SK-N-SH (cell line): ENCODE measurements around the gene HOXC11. TPM values are rescaled to one million over a fixed set of nuclear protein-coding genes. Genes with fewer than 3 reads are reported as not detected.

Experiments used
- CTCF ChIA-PET: fragments of 300-600, 350-600 bp; formaldehyde crosslinking; extraction: SDS; loops from one replicate; lab custom pipeline; 2021; lab: Yijun Ruan, JAX
- POLR2A ChIA-PET: fragments of 350-600 bp; sonication (Branson Sonifier 250); formaldehyde crosslinking; extraction: SDS; loops from one replicate; lab custom pipeline; 2020; ENCODE audit warnings: antibody characterized with exemption, inconsistent platforms; lab: Yijun Ruan, JAX
- DNase-seq: peaks from one replicate; pipeline ENCODE4 v3.0.0; 2012
- H2AFZ ChIP-seq: fragments of 200-600 bp; sonication (generic); 2 replicates; pipeline ENCODE4 v1.8.1; 2016; ENCODE audit warnings: antibody characterized with exemption, mild to moderate bottlenecking, low read depth
- H3F3A ChIP-seq: fragments of 200-600 bp; sonication (generic); replicated peaks from 2 replicates; pipeline ENCODE3; 2016; ENCODE audit warnings: antibody characterized with exemption, mild to moderate bottlenecking; ENCODE audit not compliant: insufficient read depth
- H3K27ac ChIP-seq, 2 experiments: fragments of 200-500 bp in 1 of 2; fragments of 200-600 bp in 1 of 2; sonication (Bioruptor generic) in 1 of 2; sonication (generic), shearing (Covaris generic) in 1 of 2; 2 replicates each; pipeline versions ENCODE4 v1.5.1 to v1.6.1; 2014 to 2016; ENCODE audit warnings: low read depth in 2 of 2, inconsistent platforms in 1 of 2, low read length in 1 of 2, mild to moderate bottlenecking in 1 of 2, mixed read lengths in 1 of 2
- H3K27me3 ChIP-seq: fragments of 200-600 bp; sonication (generic), shearing (Covaris generic); 2 replicates; pipeline ENCODE4 v1.6.1; 2016; ENCODE audit warnings: mixed run types; ENCODE audit not compliant: insufficient read depth
- H3K36me3 ChIP-seq, 2 experiments: fragments of 200-500 bp in 1 of 2; fragments of 200-600 bp in 1 of 2; sonication (Bioruptor generic) in 1 of 2; sonication (generic) in 1 of 2; replicated peaks in 1 of 2; 2 replicates each; pipeline versions ENCODE3 to v1.5.1; 2014 to 2016; ENCODE audit warnings: low read length in 1 of 2, mild to moderate bottlenecking in 1 of 2; ENCODE audit not compliant: insufficient read depth in 2 of 2, control insufficient read depth in 1 of 2
- H3K4me1 ChIP-seq, 2 experiments: fragments of 200-500 bp in 1 of 2; fragments of 200-600 bp in 1 of 2; sonication (Bioruptor generic) in 1 of 2; sonication (generic), shearing (Covaris generic) in 1 of 2; 2 replicates each; pipeline versions ENCODE4 v1.5.1 to v1.6.1; 2014 to 2016; ENCODE audit warnings: low read depth in 1 of 2, low read length in 1 of 2, mixed run types in 1 of 2; ENCODE audit not compliant: insufficient read depth in 2 of 2, control insufficient read depth in 1 of 2
- H3K4me2 ChIP-seq: fragments of 200-600 bp; sonication (generic), shearing (Covaris generic); 2 replicates; pipeline ENCODE4 v1.6.1; 2017; ENCODE audit warnings: mixed run types
- H3K4me3 ChIP-seq, 2 experiments: fragments of 200-500 bp in 1 of 2; fragments of 200-600 bp in 1 of 2; sonication (Bioruptor generic) in 1 of 2; sonication (generic), shearing (Covaris generic) in 1 of 2; 2 replicates each; pipeline versions ENCODE4 v1.5.1 to v1.8.1; 2014 to 2016; ENCODE audit warnings: low read depth in 2 of 2, inconsistent platforms in 1 of 2, low read length in 1 of 2, mild to moderate bottlenecking in 1 of 2, mixed read lengths in 1 of 2, moderate library complexity in 1 of 2
- H3K79me2 ChIP-seq: fragments of 200-600 bp; sonication (generic); 2 replicates; pipeline ENCODE4 v1.8.1; 2017; ENCODE audit warnings: mild to moderate bottlenecking; ENCODE audit not compliant: insufficient read depth
- H3K9ac ChIP-seq: fragments of 200-600 bp; sonication (generic); 2 replicates; pipeline ENCODE4 v1.6.1; 2017; ENCODE audit warnings: mixed run types
- H3K9me2 ChIP-seq: fragments of 200-600 bp; sonication (generic); 2 replicates; pipeline ENCODE4 v1.6.1; 2017; ENCODE audit warnings: mixed run types
- H3K9me3 ChIP-seq: fragments of 200-600 bp; sonication (generic); 2 replicates; pipeline ENCODE4 v1.6.1; 2017; ENCODE audit warnings: mixed run types, mild to moderate bottlenecking, moderate library complexity
- H4K20me1 ChIP-seq: fragments of 200-600 bp; sonication (generic); 2 replicates; pipeline ENCODE4 v1.6.1; 2017; ENCODE audit warnings: mild to moderate bottlenecking, mixed run types; ENCODE audit not compliant: insufficient read depth
- CHD2 ChIP-seq: fragments of 150-350 bp; IDR thresholded peaks from 2 replicates; pipeline ENCODE4 v1.6.1; 2018; ENCODE audit warnings: low read length; ENCODE audit not compliant: partially characterized antibody
- ELF1 ChIP-seq: IDR thresholded peaks from 2 replicates; pipeline ENCODE4 v1.4.0; 2012
- EP300 ChIP-seq, 2 experiments: IDR thresholded peaks; 2 replicates each; pipeline versions ENCODE4 v1.4.0 to v1.6.1; 2012; ENCODE audit warnings: borderline replicate concordance in 1 of 2, low read depth in 1 of 2, low read length in 1 of 2
- FOXJ3 ChIP-seq: sonication (generic); formaldehyde crosslinking; IDR thresholded peaks from 2 replicates; pipeline ENCODE4 v1.5.1; 2020; ENCODE audit warnings: mild to moderate bottlenecking, missing genetic modification reagents
- JUND ChIP-seq: IDR thresholded peaks from 2 replicates; pipeline ENCODE4 v1.4.0; 2012
- NRF1 ChIP-seq: IDR thresholded peaks from 2 replicates; pipeline ENCODE4 v1.6.1; 2012; ENCODE audit warnings: low read depth, mild to moderate bottlenecking, low read length
- RCOR1 ChIP-seq: fragments of 150-350 bp; IDR thresholded peaks from 2 replicates; pipeline ENCODE4 v1.6.1; 2017; ENCODE audit warnings: antibody characterized with exemption, low read length
- RFX5 ChIP-seq: IDR thresholded peaks from 2 replicates; pipeline ENCODE4 v1.6.1; 2012; ENCODE audit warnings: mild to moderate bottlenecking, improper control_type of control experiment, low read length
- SMC3 ChIP-seq: IDR thresholded peaks from 2 replicates; pipeline ENCODE4 v1.6.1; 2012; ENCODE audit warnings: low read depth, low read length, improper control_type of control experiment
- TAF1 ChIP-seq: IDR thresholded peaks from 2 replicates; pipeline ENCODE4 v1.6.1; 2012; ENCODE audit warnings: low read depth, mild to moderate bottlenecking, low read length, moderate library complexity, borderline replicate concordance
- YY1 ChIP-seq: IDR thresholded peaks from 2 replicates; pipeline ENCODE4 v1.4.0; 2012; ENCODE audit warnings: low read depth, mild to moderate bottlenecking
- WGBS: methylation state at CpG from one replicate; pipeline ENCODE4 v1.1.6; 2017; ENCODE audit warnings: low lambda C conversion rate; 5-methylcytosine and 5-hydroxymethylcytosine counted together
- polyA plus RNA-seq, 3 experiments: library from polyadenylated mRNA; depleted of rRNA; stranded (reverse); fragments of >200 nt; gene quantifications; 2 replicates each; pipeline ENCODE4 v1.2.3, GENCODE V29; 2012
- TF ChIP-seq, protein P1 (sequence below): IDR thresholded peaks from 2 replicates; pipeline ENCODE4; 2012
- TF ChIP-seq, protein P2 (sequence below): IDR thresholded peaks from 2 replicates; pipeline ENCODE4 v1.4.0; 2012; ENCODE audit warnings: low read depth, borderline replicate concordance
- TF ChIP-seq, protein P3 (sequence below): fragments of 150-350 bp; IDR thresholded peaks from 2 replicates; pipeline ENCODE4 v1.6.1; 2016; ENCODE audit warnings: mild to moderate bottlenecking, low read depth, low read length

The HOXC11 gene
- polyA plus RNA-seq, 1 of the 3 experiments (the other 2 are of a cell fraction), result not detected

DNA sequence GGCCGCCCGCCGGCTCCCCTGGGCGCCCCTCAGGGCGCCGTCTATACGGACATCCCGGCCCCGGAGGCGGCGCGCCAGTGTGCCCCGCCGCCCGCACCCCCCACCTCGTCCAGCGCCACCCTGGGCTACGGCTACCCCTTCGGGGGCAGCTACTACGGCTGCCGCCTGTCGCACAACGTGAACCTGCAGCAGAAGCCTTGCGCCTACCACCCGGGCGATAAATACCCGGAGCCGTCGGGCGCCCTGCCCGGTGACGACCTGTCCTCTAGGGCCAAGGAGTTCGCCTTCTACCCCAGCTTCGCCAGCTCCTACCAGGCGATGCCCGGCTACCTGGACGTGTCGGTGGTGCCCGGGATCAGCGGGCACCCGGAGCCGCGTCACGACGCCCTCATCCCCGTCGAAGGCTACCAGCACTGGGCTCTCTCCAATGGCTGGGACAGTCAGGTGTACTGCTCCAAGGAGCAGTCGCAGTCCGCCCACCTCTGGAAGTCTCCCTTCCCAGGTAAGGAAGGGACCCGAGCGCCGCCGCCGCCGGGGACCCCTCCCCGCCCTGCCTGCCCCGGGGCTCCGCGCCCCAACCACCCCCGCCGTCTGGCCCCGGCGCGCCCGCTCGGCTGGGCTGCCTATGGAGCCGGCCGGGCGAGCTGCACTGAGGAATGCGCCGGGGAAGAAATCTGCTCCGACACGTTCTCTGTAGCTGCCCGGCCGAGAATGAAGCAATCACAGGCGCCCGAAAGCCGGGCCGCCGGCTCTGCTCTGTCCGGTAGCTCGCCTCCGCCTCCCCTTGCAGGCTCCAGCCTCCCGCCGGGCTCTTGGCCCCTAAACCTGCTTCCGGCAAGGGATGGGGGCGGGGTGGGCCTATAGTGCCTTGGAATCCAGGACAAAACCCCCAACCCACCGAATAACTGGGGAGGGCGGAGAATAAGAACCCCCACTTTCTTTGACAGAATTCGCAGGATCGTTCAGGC is 33.5 kb upstream of the HOXC11 start:
- no peak overlapping the region for H3K27ac ChIP-seq
- CTCF ChIA-PET, result interaction anchor here (0.7 to 4.9 kb wide), 11 partner anchors 14 to 464 kb away, joined by 3 to 16 read pairs (median 3); no protein-coding TSS in a partner anchor
- peaks cover 98% of the 10 kb centered on the region for H3K27me3 ChIP-seq
- 9% methylated on average over 42 of the region's 91 CpGs for WGBS
- no peaks in the 10 kb centered on the region for H3K9me2 ChIP-seq
- H3K79me2 ChIP-seq, result no peaks in the 10 kb centered on the region
- H3K4me1 ChIP-seq, result no peaks in the 10 kb centered on the region; a peak in 1 of 4 replicates
- H3K36me3 ChIP-seq, result no peaks in the 10 kb centered on the region
- no peaks in the 10 kb centered on the region for H3F3A ChIP-seq
- no peak overlapping the region for H3K9ac ChIP-seq
- no peaks in the 10 kb centered on the region for H4K20me1 ChIP-seq
- POLR2A ChIA-PET, result no interaction called here
- no peak overlapping the region for H3K4me3 ChIP-seq
- no peak overlapping the region for H3K4me2 ChIP-seq
- H3K9me3 ChIP-seq, result no peaks in the 10 kb centered on the region
- H2AFZ ChIP-seq, result no peak overlapping the region
- peak; percentile 35 for DNase-seq
- TF ChIP-seq EP300 (IDR thresholded peaks at IDR 0.05; ENCODE audit: borderline replicate concordance in 1 of 2, low read depth in 1 of 2, low read length in 1 of 2), result no peak
- no peak for TF ChIP-seq ELF1
- no peak for TF ChIP-seq RCOR1
- TF ChIP-seq, protein P1, sequence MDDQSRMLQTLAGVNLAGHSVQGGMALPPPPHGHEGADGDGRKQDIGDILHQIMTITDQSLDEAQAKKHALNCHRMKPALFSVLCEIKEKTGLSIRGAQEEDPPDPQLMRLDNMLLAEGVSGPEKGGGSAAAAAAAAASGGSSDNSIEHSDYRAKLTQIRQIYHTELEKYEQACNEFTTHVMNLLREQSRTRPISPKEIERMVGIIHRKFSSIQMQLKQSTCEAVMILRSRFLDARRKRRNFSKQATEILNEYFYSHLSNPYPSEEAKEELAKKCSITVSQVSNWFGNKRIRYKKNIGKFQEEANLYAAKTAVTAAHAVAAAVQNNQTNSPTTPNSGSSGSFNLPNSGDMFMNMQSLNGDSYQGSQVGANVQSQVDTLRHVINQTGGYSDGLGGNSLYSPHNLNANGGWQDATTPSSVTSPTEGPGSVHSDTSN, result no peak
- TF ChIP-seq NRF1, result no peak
- no peak for TF ChIP-seq FOXJ3 (CRISPR knock-in tag)
- TF ChIP-seq, protein P2, sequence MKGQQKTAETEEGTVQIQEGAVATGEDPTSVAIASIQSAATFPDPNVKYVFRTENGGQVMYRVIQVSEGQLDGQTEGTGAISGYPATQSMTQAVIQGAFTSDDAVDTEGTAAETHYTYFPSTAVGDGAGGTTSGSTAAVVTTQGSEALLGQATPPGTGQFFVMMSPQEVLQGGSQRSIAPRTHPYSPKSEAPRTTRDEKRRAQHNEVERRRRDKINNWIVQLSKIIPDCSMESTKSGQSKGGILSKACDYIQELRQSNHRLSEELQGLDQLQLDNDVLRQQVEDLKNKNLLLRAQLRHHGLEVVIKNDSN, result no peak
- no peak for TF ChIP-seq CHD2
- TF ChIP-seq SMC3, result no peak
- TF ChIP-seq YY1, result no peak
- no peak for TF ChIP-seq RFX5
- TF ChIP-seq TAF1, result no peak
- TF ChIP-seq, protein P3, sequence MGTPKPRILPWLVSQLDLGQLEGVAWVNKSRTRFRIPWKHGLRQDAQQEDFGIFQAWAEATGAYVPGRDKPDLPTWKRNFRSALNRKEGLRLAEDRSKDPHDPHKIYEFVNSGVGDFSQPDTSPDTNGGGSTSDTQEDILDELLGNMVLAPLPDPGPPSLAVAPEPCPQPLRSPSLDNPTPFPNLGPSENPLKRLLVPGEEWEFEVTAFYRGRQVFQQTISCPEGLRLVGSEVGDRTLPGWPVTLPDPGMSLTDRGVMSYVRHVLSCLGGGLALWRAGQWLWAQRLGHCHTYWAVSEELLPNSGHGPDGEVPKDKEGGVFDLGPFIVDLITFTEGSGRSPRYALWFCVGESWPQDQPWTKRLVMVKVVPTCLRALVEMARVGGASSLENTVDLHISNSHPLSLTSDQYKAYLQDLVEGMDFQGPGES, result no peak
- no peak for TF ChIP-seq JUND
